NCI-H446 (cell line): ENCODE data around the gene RUVBL1.

Source experiments
- DNase-seq, 2 experiments: peaks; one replicate each; lab custom pipeline; 2025; lab: John Stamatoyannopoulos, UW

Gene RUVBL1

DNA sequence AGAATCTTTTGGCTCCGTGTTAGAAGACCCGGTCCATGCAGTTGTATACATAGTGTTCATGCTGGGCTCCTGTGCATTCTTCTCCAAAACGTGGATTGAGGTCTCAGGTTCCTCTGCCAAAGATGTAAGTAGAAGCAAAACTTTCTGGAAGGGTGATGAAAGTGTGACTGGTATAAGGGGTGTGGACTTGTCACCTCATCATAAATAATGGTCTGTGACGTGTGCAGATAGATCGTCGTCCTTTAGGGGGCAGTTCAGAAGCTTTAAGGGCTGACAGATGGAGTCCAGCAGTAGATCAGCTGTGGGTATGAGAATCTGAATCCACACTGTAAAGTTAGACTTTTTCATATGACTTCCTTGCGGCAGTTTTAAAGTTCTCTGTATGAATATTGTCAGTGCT is 56.1 kb downstream of the RUVBL1 start:
- DNase-seq, result no peak

DNA sequence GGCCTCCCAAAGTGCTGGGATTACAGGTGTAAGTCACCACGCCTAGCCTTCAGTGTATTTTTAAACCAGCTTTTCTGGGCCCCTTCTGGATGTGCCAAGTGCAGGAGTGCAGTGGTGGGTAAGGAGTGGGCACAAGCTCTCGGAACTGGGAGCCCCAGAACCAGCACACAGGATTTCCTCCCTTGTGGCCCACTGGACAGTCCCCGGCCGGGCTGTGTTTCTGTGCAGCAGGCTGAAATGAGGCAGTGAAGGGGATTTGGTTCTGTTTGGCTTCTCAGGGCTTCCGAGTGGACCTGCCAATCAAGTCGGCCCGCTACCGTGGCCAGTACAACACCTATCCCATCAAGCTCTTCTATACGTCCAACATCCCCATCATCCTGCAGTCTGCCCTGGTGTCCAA is 56.9 kb downstream of the RUVBL1 start:
- DNase-seq, result no peak

DNA sequence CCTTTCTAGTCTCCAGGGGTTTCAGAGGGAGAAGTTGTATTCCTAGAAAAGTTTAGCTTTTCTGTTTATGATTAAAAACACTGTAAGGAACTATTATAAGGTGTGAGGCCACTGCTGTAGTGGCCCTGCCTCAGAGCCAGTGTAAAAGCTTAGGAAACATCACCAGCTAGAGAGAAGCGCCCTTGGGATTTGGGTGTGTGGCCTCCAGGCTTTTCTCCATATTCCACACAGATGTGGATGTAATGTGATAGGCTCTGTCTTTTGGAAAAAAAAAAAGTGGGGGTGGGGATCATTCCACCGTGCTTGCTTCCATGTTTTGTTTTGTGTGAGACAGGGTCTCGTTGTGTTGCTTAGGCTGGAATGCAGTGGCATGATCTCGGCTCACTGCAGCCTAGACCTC is 57.5 kb downstream of the RUVBL1 start:
- no peak for DNase-seq

DNA sequence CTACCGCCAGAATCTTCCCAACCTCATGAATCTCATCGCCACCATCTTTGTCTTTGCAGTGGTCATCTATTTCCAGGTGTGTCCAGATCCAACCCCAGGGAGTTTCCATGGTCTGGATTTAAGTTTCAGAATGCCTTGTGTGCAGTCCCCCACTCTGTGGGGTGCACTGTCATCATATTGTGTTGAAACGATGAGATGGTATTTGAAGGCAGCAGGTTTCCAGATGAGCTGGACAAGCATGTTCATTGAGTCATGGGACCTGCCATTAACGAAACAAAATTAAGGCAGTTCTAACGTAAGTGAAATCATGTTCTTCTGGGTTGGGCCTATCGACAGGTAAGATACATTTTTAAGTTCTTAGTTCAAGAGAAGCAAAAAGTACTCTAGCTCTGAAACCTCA is 58.6 kb downstream of the RUVBL1 start:
- DNase-seq, result no peak

DNA sequence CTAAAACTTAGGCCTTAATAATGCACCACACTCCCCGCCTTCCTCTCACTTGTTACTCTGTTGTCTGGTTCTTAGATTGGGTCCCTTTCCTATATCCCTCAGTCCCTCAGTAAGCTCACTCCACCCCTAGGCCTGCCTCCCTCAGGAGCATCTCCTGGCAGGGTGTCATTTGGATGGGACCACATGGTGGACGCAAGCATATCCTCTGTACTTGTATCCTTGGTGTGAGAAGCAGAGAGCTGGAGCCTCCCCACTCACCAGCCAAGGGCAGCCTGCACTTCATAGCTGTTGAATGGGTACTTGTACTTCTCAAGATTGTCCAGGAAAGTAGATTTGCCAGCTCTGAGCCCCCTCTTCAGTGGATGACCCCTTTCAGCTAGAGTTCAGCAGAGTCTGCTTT is 59.7 kb downstream of the RUVBL1 start:
- DNase-seq, result no peak

DNA sequence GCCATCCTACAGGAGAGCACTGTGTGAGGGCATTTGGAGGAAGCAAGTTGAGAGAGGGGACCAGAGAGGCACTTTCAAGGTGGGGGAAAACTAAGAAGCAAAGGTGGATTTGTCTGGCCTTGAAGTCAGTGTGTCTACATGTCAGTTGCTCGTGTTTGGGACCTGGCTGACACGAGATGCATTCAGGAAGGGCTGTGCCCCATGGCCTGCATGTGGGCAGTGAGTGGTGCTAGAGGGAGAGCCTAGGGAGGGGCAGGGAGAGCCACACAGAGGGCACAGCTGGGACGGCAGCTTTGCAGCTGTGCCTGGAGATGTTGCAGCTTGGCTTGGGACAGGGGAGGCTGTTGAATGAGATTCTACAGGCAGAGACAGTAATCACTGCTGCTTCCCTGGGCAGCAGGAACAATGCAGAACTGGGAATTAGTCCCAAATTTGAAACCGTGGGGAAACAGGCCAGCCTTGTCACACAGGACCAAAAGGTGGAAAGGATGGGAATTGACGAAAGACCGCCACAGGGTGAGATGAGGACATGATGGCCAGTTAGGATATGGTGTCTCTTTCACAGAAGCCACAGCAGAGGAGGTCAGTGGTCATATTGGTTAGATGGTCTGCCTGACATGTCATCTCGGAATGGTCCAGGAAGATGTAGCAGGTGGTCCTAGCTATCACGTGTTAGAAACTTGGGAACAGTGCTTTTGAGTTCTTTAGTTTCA is 61.4 kb downstream of the RUVBL1 start:
- DNase-seq, result no peak

DNA sequence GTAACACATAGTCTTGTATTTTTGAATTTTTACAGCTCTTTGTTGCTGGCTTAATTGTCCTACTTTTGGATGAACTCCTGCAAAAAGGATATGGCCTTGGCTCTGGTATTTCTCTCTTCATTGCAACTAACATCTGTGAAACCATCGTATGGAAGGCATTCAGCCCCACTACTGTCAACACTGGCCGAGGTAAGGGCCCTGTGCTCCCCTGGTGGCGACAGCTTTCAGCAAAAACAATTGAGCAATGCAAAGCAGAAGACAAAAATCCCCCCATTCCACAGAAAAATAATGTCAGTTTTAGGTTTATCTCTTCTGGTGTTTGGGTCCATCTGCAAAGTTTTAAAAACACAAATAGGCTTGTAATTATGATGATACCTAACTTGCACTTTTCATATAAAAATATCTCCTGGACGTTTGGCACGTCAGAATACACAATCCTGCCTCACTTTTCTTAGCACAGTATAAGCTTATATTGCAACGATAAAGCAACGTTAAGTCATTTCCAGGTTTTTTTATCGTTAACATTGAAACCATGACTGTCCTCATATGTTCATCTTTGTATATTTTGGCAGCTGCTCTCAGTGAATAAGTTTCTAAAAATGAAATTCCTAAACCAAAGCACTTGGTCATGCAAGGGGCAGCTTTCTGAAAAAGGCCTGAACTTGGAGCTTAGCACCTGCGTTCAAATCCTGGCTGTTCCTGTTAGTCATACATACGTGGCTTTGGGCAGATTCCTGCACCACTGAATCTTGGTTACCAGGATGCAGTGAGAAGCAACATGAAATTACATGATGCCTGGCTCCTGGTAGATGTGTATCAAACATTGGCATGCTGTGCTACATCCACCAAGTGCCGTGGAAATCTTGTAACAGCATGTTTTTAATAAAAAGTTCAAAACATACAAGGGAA is 62.9 kb downstream of the RUVBL1 start:
- no peak for DNase-seq

DNA sequence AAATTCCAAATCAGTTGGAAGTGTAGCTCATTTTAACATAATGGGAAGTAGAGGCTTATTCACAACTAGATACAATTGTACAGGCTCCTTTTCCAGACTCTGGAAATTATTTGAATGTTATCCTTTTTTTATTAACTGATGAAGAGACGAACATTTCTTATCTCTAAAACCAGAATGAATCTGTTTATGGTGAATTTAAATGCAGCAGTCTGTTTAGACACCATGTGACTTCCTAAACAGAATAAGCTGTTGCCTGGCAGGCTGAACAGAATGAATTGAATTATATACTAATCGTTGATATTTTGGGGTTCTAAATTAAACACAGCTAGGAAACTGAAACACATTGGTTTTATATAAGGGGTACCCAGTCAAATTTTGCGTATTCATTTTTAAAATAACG is 67.4 kb downstream of the RUVBL1 start:
- no peak for DNase-seq

DNA sequence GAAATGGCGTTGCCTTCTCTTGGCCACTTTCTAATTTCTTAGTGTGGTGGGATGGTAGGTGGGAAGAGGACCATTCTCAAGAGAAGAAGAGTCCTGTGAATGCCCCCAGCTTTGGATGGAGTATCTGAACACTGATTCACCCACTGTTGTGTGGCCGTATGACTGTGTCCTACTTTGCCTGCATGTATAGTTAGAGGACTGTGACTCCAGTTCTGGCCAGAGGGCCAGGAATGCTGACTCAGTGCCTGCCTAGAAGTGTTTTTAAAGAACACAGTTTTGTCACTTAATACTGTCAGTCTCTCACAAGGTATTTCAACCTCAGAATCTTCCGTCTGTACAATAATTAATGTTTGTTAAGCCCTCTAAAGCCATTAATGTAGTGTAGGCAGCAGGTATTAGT is 69.2 kb downstream of the RUVBL1 start:
- no peak for DNase-seq

DNA sequence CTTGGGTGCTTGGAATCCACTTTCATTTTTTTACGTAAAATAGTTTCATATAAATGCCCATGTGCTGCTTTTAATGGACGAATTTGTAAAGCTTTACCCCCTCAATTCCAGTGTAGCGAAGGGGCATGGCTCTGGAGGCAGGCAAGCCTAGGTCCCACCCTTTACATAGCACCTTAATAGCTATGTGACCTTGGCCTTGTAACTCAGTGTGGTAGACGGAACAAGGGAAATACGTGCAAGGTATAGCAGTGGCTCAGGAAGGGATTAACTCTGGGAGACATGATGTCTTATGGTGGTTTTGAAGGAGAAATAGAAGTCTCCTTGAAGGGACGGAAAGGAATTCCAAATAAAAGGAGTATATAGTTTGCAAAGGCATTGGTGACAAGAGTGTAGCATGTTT is 70.0 kb downstream of the RUVBL1 start:
- DNase-seq, result no peak

DNA sequence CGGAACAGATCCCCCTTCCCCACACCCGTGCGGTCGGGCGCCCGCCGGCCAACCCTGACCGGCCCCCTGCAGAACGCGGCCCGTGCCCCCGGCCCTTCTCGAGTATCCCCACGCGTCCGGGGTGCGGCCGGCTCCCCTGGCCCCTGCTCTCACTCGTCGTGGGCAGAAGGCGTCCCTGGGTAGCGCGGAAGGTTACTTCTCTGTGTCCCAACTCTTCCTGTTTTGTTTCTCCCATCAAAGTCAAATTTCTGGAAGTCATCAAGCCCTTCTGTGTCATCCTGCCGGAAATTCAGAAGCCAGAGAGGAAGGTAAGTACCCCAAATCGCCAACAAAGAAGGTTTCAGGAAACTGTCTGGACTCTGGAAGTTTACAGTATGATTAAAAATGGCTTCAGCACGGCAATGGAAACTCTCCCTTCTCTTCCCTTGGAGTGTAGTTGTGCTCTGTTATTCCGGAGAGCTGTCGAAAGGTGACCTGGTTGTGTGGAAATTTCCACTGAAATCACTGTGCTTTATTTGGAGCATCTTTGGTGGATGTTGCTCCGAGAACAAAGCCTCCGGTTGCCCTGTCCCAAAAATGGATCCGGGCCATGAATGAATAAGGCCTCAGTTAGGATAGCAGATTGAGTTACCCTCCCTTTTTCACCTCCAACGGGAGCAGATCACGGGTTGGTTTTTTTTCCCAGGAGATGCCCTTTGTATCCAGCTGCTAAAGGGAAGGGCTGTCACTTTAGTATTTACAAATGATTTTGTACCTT is 70.8 kb downstream of the RUVBL1 start:
- no peak for DNase-seq

DNA sequence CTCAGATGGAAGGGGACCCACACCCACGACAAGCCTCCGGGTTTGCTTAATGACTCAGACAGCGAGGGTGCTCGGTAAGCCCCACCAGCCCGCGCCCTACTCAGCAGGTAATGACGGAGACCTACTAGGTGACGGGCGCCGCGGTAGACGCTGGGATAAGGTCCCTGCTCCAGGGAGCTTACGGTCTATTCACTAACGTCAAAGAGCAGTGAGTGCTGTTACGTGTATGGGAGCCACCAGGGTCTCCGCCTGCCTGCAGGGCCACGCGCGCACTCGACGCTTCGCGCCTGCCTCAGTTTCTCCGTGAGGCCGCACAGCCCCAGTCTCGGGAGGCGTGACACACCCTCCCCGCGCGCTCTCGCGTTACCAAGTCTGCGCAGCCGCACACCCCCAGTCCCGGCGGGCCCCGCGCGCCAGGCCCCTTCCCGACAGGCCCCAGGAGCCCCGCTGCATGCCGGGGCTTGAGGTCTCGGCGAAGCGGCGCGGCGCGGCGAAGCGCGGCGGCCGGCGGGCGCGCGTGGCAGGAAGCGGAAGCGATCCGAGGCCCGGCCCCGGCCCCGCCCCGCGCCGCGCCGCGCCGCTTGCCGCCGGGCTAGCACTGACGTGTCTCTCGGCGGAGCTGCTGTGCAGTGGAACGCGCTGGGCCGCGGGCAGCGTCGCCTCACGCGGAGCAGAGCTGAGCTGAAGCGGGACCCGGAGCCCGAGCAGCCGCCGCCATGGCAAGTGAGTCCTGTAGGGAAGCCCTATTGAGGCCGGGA is 71.6 kb downstream of the RUVBL1 start, which contains the start of gene SEC61A1:
Gene SEC61A1 (plus strand): TSS at position 601 of the 758 bp plus-strand sequence. CDS start 116 bp downstream, at position 717.
- peak; percentile 92 to 98 for DNase-seq

DNA sequence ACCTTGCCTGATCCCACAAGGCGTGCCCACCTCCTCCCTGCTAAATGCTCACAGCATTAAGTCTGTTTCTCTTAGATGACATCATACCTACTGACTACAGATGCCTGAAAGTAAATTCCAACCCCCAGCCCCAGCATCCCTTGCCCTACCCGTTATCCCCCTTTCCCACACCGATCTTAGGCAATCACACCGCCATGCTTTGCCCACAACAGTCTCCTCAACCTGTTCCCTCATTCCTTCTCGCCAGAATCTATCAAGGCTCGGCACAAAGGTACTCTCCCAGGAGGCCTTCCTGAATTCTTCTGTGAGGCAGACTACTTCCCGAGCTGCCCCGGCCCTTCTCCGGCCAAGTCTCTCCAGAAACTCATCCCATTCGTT is 72.2 kb downstream of the RUVBL1 start:
- DNase-seq, result no peak

DNA sequence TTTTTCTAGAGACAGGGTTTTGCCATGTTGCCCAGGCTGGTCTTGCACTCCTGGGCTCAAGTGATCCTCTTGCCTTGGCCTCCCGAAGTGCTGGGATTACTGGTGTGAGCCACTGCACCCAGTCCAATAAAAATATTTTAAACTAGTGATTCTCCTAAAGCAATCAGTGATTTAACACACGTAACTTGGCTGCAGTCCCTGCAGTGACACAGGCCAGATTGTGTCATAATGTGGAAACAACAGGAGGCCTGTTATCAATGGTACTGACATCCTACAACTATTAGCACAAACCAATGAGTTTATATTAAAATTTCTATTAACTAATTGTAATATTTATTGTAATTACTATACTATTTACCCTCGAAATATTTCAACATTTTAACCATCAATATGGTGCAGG is 73.0 kb downstream of the RUVBL1 start:
- DNase-seq, result no peak

DNA sequence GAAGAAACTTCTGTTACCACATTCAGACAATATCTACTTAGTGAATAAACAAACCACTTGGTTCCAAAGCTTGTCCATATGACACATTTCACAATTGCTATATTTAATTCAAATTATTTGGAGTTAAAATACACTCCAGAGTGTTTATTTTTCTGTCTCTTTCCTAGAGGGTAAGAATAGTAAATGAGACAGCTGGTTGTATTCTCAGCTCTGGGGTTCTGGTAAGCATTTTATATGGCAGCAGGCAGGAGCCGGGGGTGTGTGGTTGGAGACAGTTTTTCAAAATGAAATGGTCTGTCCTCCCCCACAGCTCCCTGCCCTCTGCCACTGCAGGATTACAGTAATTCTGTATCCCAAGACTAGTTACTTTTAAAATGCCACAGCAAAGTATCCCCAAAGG is 82.3 kb downstream of the RUVBL1 start:
- DNase-seq, result no peak

DNA sequence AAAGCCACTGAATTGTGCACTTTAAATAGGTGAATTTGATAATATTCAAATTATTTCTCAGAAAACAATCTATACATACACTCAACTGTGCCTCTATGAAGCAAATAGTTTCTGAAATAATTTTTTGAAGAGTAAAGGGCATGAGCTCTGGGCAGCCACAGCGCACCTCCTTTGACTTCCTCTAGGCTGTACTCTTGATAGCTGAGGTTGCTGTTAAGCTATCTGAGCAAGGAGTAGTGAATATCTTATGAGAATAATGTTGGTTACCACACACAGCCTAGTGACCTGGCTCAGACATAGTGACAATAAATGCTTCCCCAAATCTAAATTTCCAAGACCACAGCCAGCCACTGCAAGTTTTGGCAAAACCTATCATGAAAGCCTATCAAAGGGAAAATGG is 83.0 kb downstream of the RUVBL1 start:
- DNase-seq, result no peak

DNA sequence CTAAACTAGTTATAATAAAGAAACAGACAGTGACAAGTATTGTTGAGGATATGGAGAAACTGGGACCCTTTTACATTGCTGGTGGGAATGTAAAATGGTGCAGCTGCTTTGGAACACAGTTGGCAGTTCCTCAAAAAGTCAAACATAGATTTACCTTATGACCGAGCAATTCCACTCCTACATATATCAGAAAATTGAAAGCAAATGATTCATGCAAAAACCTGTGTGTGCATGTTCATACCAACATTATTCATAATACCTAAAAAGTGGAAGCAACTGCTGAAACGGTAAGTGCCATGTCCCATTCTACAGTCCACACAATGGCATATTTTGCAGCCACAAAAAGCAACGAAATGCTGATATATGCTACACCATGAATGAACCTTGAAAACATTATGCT is 83.6 kb downstream of the RUVBL1 start:
- DNase-seq, result no peak

DNA sequence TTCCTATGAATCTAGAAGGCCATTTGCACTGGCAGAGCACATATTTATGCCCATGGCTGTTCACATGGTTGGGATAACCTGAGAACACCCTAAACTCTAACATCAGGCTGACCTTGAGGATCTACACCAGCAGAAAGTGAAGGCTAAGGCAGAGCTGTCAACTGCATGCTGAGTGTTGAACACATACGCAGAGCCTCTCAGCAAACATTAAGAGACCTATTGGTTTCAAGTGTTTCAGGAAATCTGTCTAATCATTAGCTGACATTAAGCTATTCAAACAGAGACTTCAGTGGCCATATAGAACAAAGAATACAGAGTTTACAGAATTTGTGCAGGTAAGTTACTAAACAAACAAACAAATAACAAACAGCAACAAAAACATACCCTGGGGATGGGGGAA is 87.5 kb downstream of the RUVBL1 start:
- no peak for DNase-seq

DNA sequence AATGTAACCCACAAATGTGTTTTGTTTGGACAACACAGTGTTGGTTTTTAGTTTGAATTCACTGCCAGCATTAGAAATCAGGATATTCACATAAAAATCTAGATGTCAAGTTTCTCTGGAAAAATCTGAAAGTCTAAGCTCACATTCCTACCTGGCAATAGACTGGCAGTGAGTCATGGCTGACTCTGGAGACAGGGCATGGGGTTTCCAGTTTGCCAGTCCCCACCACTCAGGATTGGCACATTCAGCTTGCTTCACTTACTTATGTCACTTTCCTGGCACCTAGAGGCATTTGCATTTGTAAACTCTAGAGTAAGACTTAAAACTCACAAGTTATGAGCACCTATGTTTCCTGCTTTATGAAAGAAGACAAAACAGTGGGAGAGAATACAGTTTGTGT is 90.5 kb downstream of the RUVBL1 start:
- DNase-seq, result no peak
